IMR-90 (cell line): Measurements from ENCODE around the gene STARD7. TPM values are rescaled to one million over a fixed set of nuclear protein-coding genes. Genes with fewer than 3 reads are reported as not detected.
A peak's percentile ranks its signal among the peaks of the same experiment; 100 is the strongest.

Experiments
- ATAC-seq: fragments of 200-7000 bp; cut with Tn5 transposase; 2 replicates; pipeline ENCODE4 v1.9.1; 2020; ENCODE audit warnings: low read depth, mild to moderate bottlenecking, moderate library complexity
- BruUV-seq: library from RNA; stranded (reverse); fragments of 400-500 nt; replicated peaks from 2 replicates; lab custom pipeline; 2021; lab: Mats Ljungman, UMichigan
- CTCF ChIA-PET: fragments of 300-600 bp; formaldehyde crosslinking; extraction: SDS; loops from one replicate; lab custom pipeline; 2021; ENCODE audit warnings: antibody characterized with exemption; lab: Yijun Ruan, JAX
- POLR2A ChIA-PET: fragments of 300-600 bp; sonication (Branson Sonifier 250); formaldehyde crosslinking; loops from one replicate; lab custom pipeline; 2022; ENCODE audit warnings: antibody characterized with exemption; ENCODE audit not compliant: unreplicated experiment; lab: Charles Lee
- DNase-seq: peaks from one replicate; pipeline ENCODE4 v3.0.0; 2013
- H2AFZ ChIP-seq: replicated peaks from 2 replicates; pipeline ENCODE3; 2013; ENCODE audit warnings: low read length, mild to moderate bottlenecking; ENCODE audit not compliant: poor library complexity
- H2AK5ac ChIP-seq: 2 replicates; pipeline ENCODE4 v1.6.1; 2013; ENCODE audit warnings: low read depth, low read length, inconsistent platforms
- H2AK9ac ChIP-seq: replicated peaks from 2 replicates; pipeline ENCODE3; 2013; ENCODE audit warnings: mild to moderate bottlenecking, low read depth, low read length, moderate library complexity; ENCODE audit not compliant: poor library complexity
- H2BK120ac ChIP-seq: 2 replicates; pipeline ENCODE4 v1.6.1; 2013; ENCODE audit warnings: low read depth, low read length, inconsistent platforms
- H2BK15ac ChIP-seq: 3 replicates; pipeline ENCODE4 v1.6.1; 2013; ENCODE audit warnings: low read depth, low read length, inconsistent platforms
- H2BK20ac ChIP-seq: 2 replicates; pipeline ENCODE4 v1.6.1; 2013; ENCODE audit warnings: low read depth, mild to moderate bottlenecking, inconsistent platforms, low read length, moderate library complexity
- H2BK5ac ChIP-seq: 2 replicates; pipeline ENCODE4 v1.6.1; 2013; ENCODE audit warnings: mild to moderate bottlenecking, low read depth, low read length, inconsistent platforms; ENCODE audit not compliant: poor library complexity, severe bottlenecking
- H3K14ac ChIP-seq: replicated peaks from 2 replicates; pipeline ENCODE4 v1.6.1; 2013; ENCODE audit warnings: low read depth, low read length, inconsistent platforms
- H3K18ac ChIP-seq: 2 replicates; pipeline ENCODE4 v1.6.1; 2013; ENCODE audit warnings: low read depth, low read length, control low read depth
- H3K23ac ChIP-seq: 2 replicates; pipeline ENCODE4 v1.6.1; 2013; ENCODE audit warnings: low read depth, low read length, inconsistent platforms
- H3K27ac ChIP-seq: 2 replicates; pipeline ENCODE4 v1.5.1; 2013; ENCODE audit warnings: mild to moderate bottlenecking, control low read depth, low read length; ENCODE audit not compliant: insufficient read depth
- H3K27me3 ChIP-seq: 2 replicates; pipeline ENCODE4 v1.6.1; 2013; ENCODE audit warnings: low read length; ENCODE audit not compliant: control insufficient read depth, insufficient read depth
- H3K36me3 ChIP-seq: 2 replicates; pipeline ENCODE4 v1.6.1; 2013; ENCODE audit warnings: low read length, mixed read lengths; ENCODE audit not compliant: control insufficient read depth, insufficient read depth
- H3K4ac ChIP-seq: 2 replicates; pipeline ENCODE4 v1.6.1; 2013; ENCODE audit warnings: low read depth, low read length, inconsistent platforms
- H3K4me1 ChIP-seq: 2 replicates; pipeline ENCODE4 v1.6.1; 2013; ENCODE audit warnings: low read length, mixed read lengths; ENCODE audit not compliant: control insufficient read depth, insufficient read depth
- H3K4me2 ChIP-seq: 2 replicates; pipeline ENCODE4 v1.6.1; 2013; ENCODE audit warnings: low read depth, mild to moderate bottlenecking, control low read depth, low read length, moderate library complexity
- H3K4me3 ChIP-seq: 2 replicates; pipeline ENCODE4 v1.5.1; 2013; ENCODE audit warnings: low read depth, mild to moderate bottlenecking, control low read depth, low read length, moderate library complexity; ENCODE audit not compliant: insufficient read depth
- H3K56ac ChIP-seq: 2 replicates; pipeline ENCODE4 v1.6.1; 2013; ENCODE audit warnings: low read length, inconsistent platforms; ENCODE audit not compliant: insufficient read depth; ENCODE audit errors: extremely low read depth
- H3K79me1 ChIP-seq, 2 experiments: 2 replicates each; pipeline ENCODE4 v1.6.1; 2013; ENCODE audit warnings: low read length in 2 of 2, inconsistent platforms in 1 of 2, low read depth in 1 of 2
- H3K9ac ChIP-seq: 2 replicates; pipeline ENCODE4 v1.6.1; 2013; ENCODE audit warnings: low read depth, low read length, control low read depth
- H3K9me1 ChIP-seq: 2 replicates; pipeline ENCODE4 v1.6.1; 2013; ENCODE audit warnings: low read length, inconsistent platforms; ENCODE audit not compliant: insufficient read depth
- H3K9me3 ChIP-seq: 2 replicates; pipeline ENCODE4 v1.6.1; 2013; ENCODE audit warnings: low read length; ENCODE audit not compliant: control insufficient read depth, insufficient read depth
- H4K20me1 ChIP-seq: 2 replicates; pipeline ENCODE4 v1.6.1; 2013; ENCODE audit warnings: low read length, inconsistent platforms; ENCODE audit not compliant: insufficient read depth
- H4K5ac ChIP-seq: 2 replicates; pipeline ENCODE4 v1.6.1; 2013; ENCODE audit warnings: mild to moderate bottlenecking, low read depth, low read length, control low read depth
- H4K8ac ChIP-seq, 2 experiments: 2 replicates each; pipeline ENCODE4 v1.6.1; 2013; ENCODE audit warnings: low read depth in 2 of 2, low read length in 2 of 2, control low read depth in 1 of 2, inconsistent platforms in 1 of 2
- H4K91ac ChIP-seq: 2 replicates; pipeline ENCODE4 v1.6.1; 2013; ENCODE audit warnings: low read depth, low read length, inconsistent platforms; ENCODE audit not compliant: insufficient read depth
- BHLHE40 ChIP-seq: fragments of 150-350 bp; IDR thresholded peaks from 2 replicates; pipeline ENCODE4 v1.6.1; 2016; ENCODE audit warnings: mild to moderate bottlenecking, low read depth, low read length
- CEBPB ChIP-seq: IDR thresholded peaks from 2 replicates; pipeline ENCODE4 v1.6.1; 2012; ENCODE audit warnings: low read depth, low read length, improper control_type of control experiment
- FOS ChIP-seq: fragments of 150-350 bp; IDR thresholded peaks from 2 replicates; pipeline ENCODE4 v1.6.1; 2016; ENCODE audit warnings: low read depth, low read length
- MAFK ChIP-seq: IDR thresholded peaks from 2 replicates; pipeline ENCODE4 v1.6.1; 2012; ENCODE audit warnings: low read depth, low read length, improper control_type of control experiment
- MAZ ChIP-seq: IDR thresholded peaks from 2 replicates; pipeline ENCODE4 v1.6.1; 2012; ENCODE audit warnings: low read depth, mild to moderate bottlenecking, low read length, improper control_type of control experiment, moderate library complexity, borderline replicate concordance
- MXI1 ChIP-seq: IDR thresholded peaks from 2 replicates; pipeline ENCODE4 v1.6.1; 2012; ENCODE audit warnings: low read depth, mild to moderate bottlenecking, low read length, moderate library complexity, borderline replicate concordance
- NFE2L2 ChIP-seq: fragments of 150-350 bp; IDR thresholded peaks from 2 replicates; pipeline ENCODE4 v1.6.1; 2016; ENCODE audit warnings: low read depth, mild to moderate bottlenecking, low read length
- RAD21 ChIP-seq: IDR thresholded peaks from 2 replicates; pipeline ENCODE4 v1.6.1; 2012; ENCODE audit warnings: low read length, improper control_type of control experiment
- RFX5 ChIP-seq: IDR thresholded peaks from 2 replicates; pipeline ENCODE4 v1.8.0; 2012; ENCODE audit warnings: low read depth, mild to moderate bottlenecking, low read length, moderate library complexity
- WGBS, 2 experiments: methylation state at CpG; one replicate each; pipeline versions ENCODE4 v1.1.5 to v1.1.7; 2013; ENCODE audit warnings: missing lambda C conversion rate in 2 of 2; ENCODE audit not compliant: insufficient read length in 1 of 2; ENCODE audit errors: extremely low coverage in 2 of 2; 5-methylcytosine and 5-hydroxymethylcytosine counted together
- dilution Hi-C: fragments of 300-500 bp; cut with HindIII; formaldehyde crosslinking; loops from one replicate; pipeline ENCODE4 v1.14.3; 2018; ENCODE audit warnings: low sequenced_read_pairs; ENCODE audit not compliant: unreplicated experiment
- in situ Hi-C: fragments of 300-500 bp; cut with MboI; formaldehyde crosslinking; loops from 3 replicates; pipeline ENCODE4 v1.14.3; 2019; ENCODE audit warnings: low sequenced_read_pairs, inconsistent platforms, mixed read lengths
- intact Hi-C: fragments of 100-400 bp; cut with micrococcal nuclease; formaldehyde crosslinking; loops from 2 replicates; pipeline ENCODE4 v1.10.0; 2022
- polyA plus RNA-seq, 3 experiments: library from polyadenylated mRNA; depleted of rRNA; stranded (reverse); fragments of >200 nt; gene quantifications; 2 replicates each; pipeline ENCODE4 v1.2.3, GENCODE V29; 2012; ENCODE audit warnings: low replicate concordance in 1 of 3
- total RNA-seq: library from RNA; depleted of rRNA; stranded (reverse); fragments of >200 nt; gene quantifications from 2 replicates; pipeline ENCODE4 v1.2.3, GENCODE V29; 2012

The STARD7 gene
- total and polyA plus RNA-seq, 2 of the 4 experiments (the other 2 are of a cell fraction) = 61.7 to 138 TPM

DNA sequence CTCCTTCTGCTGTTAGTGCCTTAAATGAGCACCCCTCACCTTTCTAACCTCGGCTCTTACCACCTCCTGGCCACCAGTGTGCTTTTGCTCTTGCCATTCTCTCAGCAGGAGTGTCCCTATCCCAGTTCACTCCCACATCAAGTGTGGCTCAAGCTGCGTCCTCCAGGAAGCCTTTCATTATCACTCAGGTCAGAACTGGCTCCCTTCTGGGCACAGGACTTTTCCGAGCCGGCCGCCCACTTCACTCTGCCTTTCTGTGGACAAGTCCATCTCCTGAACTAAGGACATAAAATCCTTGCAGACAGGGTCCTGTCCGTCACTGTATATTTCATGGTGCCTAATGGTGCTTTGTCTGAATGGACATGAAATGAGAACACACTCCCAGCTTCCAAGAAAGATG lies 41.6 kb upstream of the STARD7 start (continued):
- no peak for TF ChIP-seq FOS
- no peak for TF ChIP-seq MAZ
- TF ChIP-seq NFE2L2 = no peak
- no peak for TF ChIP-seq RAD21
- no peak for TF ChIP-seq MAFK

DNA sequence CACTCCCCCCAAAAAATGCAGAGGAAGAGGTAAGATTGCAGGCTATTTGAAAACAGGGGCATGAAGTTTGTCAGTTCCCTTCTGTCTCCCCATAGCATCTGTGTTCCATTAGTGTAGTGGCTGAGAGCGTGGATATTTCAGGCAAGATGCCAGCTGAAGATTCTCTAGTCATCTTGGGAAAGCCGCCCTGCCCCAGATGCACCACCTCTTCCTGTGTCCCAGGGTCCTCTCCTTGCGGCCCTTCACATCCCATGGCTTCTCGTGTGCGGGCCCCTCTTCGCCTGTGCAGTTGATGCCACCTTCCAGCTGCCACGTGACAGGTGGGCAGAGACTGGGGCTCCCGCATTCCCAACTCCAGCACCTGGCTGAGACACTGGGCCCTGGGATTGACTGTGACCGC lies 41.0 kb upstream of the STARD7 start:
- Histone ChIP-seq H3K79me1 (peaks cover 7 to 23% of the 10 kb centered on the region in 2 experiments; a peak in 3 of 4 replicates), H2AK5ac (0 out of 2 replicates have a peak overlapping the region, but pooled peaks have one; percentile 33), H3K23ac (no peak overlapping the region), H3K18ac (no peak overlapping the region), H3K56ac (no peak overlapping the region), H3K36me3 (peaks cover 28% of the 10 kb centered on the region), H2AFZ (peak overlapping the region; percentile 16), H2BK20ac (no peak overlapping the region), H3K9me1 (peaks cover 29% of the 10 kb centered on the region), H3K14ac (no peak overlapping the region), H3K9ac (no peak overlapping the region), H2AK9ac (peak overlapping the region; percentile 68), H3K27ac (no peak overlapping the region), H3K4ac (no peak overlapping the region), H2BK120ac (no peak overlapping the region), H4K8ac (peak overlapping the region in 1 of 2 experiments; percentile 35; a peak in 1 of 4 replicates), H3K4me3 (no peak overlapping the region), H3K9me3 (peaks cover 2% of the 10 kb centered on the region; the same call in 1 of the 2 replicates), H4K91ac (peak overlapping the region; percentile 24; the same call in 1 of the 2 replicates), H2BK5ac (no peak overlapping the region), H3K4me2 (no peak overlapping the region), H3K4me1 (peaks cover 11% of the 10 kb centered on the region), H4K20me1 (peaks cover 7% of the 10 kb centered on the region), H2BK15ac (no peak overlapping the region), H4K5ac (no peak overlapping the region), H3K27me3 (no peaks in the 10 kb centered on the region)
- no TSS peak for BruUV-seq
- ATAC-seq (no peak), DNase-seq (peak; percentile 64)
- TF ChIP-seq MXI1 (no peak), RFX5 (no peak), BHLHE40 (no peak), NFE2L2 (no peak), MAFK (no peak), CEBPB (no peak)
- in situ Hi-C loops = loop anchor here (25.0 kb wide), 1 partner anchor 237 kb away; no protein-coding TSS in a partner anchor
- dilution Hi-C loops = no loop called here
- ChIA-PET POLR2A (no interaction called here), CTCF (no interaction called here)
- intact Hi-C loops = no loop called here
- 92% methylated on average over 2 of the region's 9 CpGs; no CpG with 5 or more reads in 1 of the 2 experiments for WGBS, 2 experiments
